IMR-90 (cell line): ENCODE results near the gene NRDC. TPM values are rescaled to one million over a fixed set of nuclear protein-coding genes. Genes with fewer than 3 reads are reported as not detected.

Experiments used
- ATAC-seq: fragments of 200-7000 bp; cut with Tn5 transposase; 2 replicates; pipeline ENCODE4 v1.9.1; 2020; ENCODE audit warnings: low read depth, mild to moderate bottlenecking, moderate library complexity
- BruUV-seq: library from RNA; stranded (reverse); fragments of 400-500 nt; replicated peaks from 2 replicates; lab custom pipeline; 2021; lab: Mats Ljungman, UMichigan
- CTCF ChIA-PET: fragments of 300-600 bp; formaldehyde crosslinking; extraction: SDS; loops from one replicate; lab custom pipeline; 2021; ENCODE audit warnings: antibody characterized with exemption; lab: Yijun Ruan, JAX
- POLR2A ChIA-PET: fragments of 300-600 bp; sonication (Branson Sonifier 250); formaldehyde crosslinking; loops from one replicate; lab custom pipeline; 2022; ENCODE audit warnings: antibody characterized with exemption; ENCODE audit not compliant: unreplicated experiment; lab: Charles Lee
- DNase-seq: peaks from one replicate; pipeline ENCODE4 v3.0.0; 2013
- H2AFZ ChIP-seq: replicated peaks from 2 replicates; pipeline ENCODE3; 2013; ENCODE audit warnings: low read length, mild to moderate bottlenecking; ENCODE audit not compliant: poor library complexity
- H2AK5ac ChIP-seq: 2 replicates; pipeline ENCODE4 v1.6.1; 2013; ENCODE audit warnings: low read depth, low read length, inconsistent platforms
- H2AK9ac ChIP-seq: replicated peaks from 2 replicates; pipeline ENCODE3; 2013; ENCODE audit warnings: mild to moderate bottlenecking, low read depth, low read length, moderate library complexity; ENCODE audit not compliant: poor library complexity
- H2BK120ac ChIP-seq: 2 replicates; pipeline ENCODE4 v1.6.1; 2013; ENCODE audit warnings: low read depth, low read length, inconsistent platforms
- H2BK15ac ChIP-seq: 3 replicates; pipeline ENCODE4 v1.6.1; 2013; ENCODE audit warnings: low read depth, low read length, inconsistent platforms
- H2BK20ac ChIP-seq: 2 replicates; pipeline ENCODE4 v1.6.1; 2013; ENCODE audit warnings: low read depth, mild to moderate bottlenecking, inconsistent platforms, low read length, moderate library complexity
- H2BK5ac ChIP-seq: 2 replicates; pipeline ENCODE4 v1.6.1; 2013; ENCODE audit warnings: mild to moderate bottlenecking, low read depth, low read length, inconsistent platforms; ENCODE audit not compliant: poor library complexity, severe bottlenecking
- H3K14ac ChIP-seq: replicated peaks from 2 replicates; pipeline ENCODE4 v1.6.1; 2013; ENCODE audit warnings: low read depth, low read length, inconsistent platforms
- H3K18ac ChIP-seq: 2 replicates; pipeline ENCODE4 v1.6.1; 2013; ENCODE audit warnings: low read depth, low read length, control low read depth
- H3K23ac ChIP-seq: 2 replicates; pipeline ENCODE4 v1.6.1; 2013; ENCODE audit warnings: low read depth, low read length, inconsistent platforms
- H3K27ac ChIP-seq: 2 replicates; pipeline ENCODE4 v1.5.1; 2013; ENCODE audit warnings: mild to moderate bottlenecking, control low read depth, low read length; ENCODE audit not compliant: insufficient read depth
- H3K27me3 ChIP-seq: 2 replicates; pipeline ENCODE4 v1.6.1; 2013; ENCODE audit warnings: low read length; ENCODE audit not compliant: control insufficient read depth, insufficient read depth
- H3K36me3 ChIP-seq: 2 replicates; pipeline ENCODE4 v1.6.1; 2013; ENCODE audit warnings: low read length, mixed read lengths; ENCODE audit not compliant: control insufficient read depth, insufficient read depth
- H3K4ac ChIP-seq: 2 replicates; pipeline ENCODE4 v1.6.1; 2013; ENCODE audit warnings: low read depth, low read length, inconsistent platforms
- H3K4me1 ChIP-seq: 2 replicates; pipeline ENCODE4 v1.6.1; 2013; ENCODE audit warnings: low read length, mixed read lengths; ENCODE audit not compliant: control insufficient read depth, insufficient read depth
- H3K4me2 ChIP-seq: 2 replicates; pipeline ENCODE4 v1.6.1; 2013; ENCODE audit warnings: low read depth, mild to moderate bottlenecking, control low read depth, low read length, moderate library complexity
- H3K4me3 ChIP-seq: 2 replicates; pipeline ENCODE4 v1.5.1; 2013; ENCODE audit warnings: low read depth, mild to moderate bottlenecking, control low read depth, low read length, moderate library complexity; ENCODE audit not compliant: insufficient read depth
- H3K56ac ChIP-seq: 2 replicates; pipeline ENCODE4 v1.6.1; 2013; ENCODE audit warnings: low read length, inconsistent platforms; ENCODE audit not compliant: insufficient read depth; ENCODE audit errors: extremely low read depth
- H3K79me1 ChIP-seq, 2 experiments: 2 replicates each; pipeline ENCODE4 v1.6.1; 2013; ENCODE audit warnings: low read length in 2 of 2, inconsistent platforms in 1 of 2, low read depth in 1 of 2
- H3K9ac ChIP-seq: 2 replicates; pipeline ENCODE4 v1.6.1; 2013; ENCODE audit warnings: low read depth, low read length, control low read depth
- H3K9me1 ChIP-seq: 2 replicates; pipeline ENCODE4 v1.6.1; 2013; ENCODE audit warnings: low read length, inconsistent platforms; ENCODE audit not compliant: insufficient read depth
- H3K9me3 ChIP-seq: 2 replicates; pipeline ENCODE4 v1.6.1; 2013; ENCODE audit warnings: low read length; ENCODE audit not compliant: control insufficient read depth, insufficient read depth
- H4K20me1 ChIP-seq: 2 replicates; pipeline ENCODE4 v1.6.1; 2013; ENCODE audit warnings: low read length, inconsistent platforms; ENCODE audit not compliant: insufficient read depth
- H4K5ac ChIP-seq: 2 replicates; pipeline ENCODE4 v1.6.1; 2013; ENCODE audit warnings: mild to moderate bottlenecking, low read depth, low read length, control low read depth
- H4K8ac ChIP-seq, 2 experiments: 2 replicates each; pipeline ENCODE4 v1.6.1; 2013; ENCODE audit warnings: low read depth in 2 of 2, low read length in 2 of 2, control low read depth in 1 of 2, inconsistent platforms in 1 of 2
- H4K91ac ChIP-seq: 2 replicates; pipeline ENCODE4 v1.6.1; 2013; ENCODE audit warnings: low read depth, low read length, inconsistent platforms; ENCODE audit not compliant: insufficient read depth
- BHLHE40 ChIP-seq: fragments of 150-350 bp; IDR thresholded peaks from 2 replicates; pipeline ENCODE4 v1.6.1; 2016; ENCODE audit warnings: mild to moderate bottlenecking, low read depth, low read length
- CEBPB ChIP-seq: IDR thresholded peaks from 2 replicates; pipeline ENCODE4 v1.6.1; 2012; ENCODE audit warnings: low read depth, low read length, improper control_type of control experiment
- CHD1 ChIP-seq: IDR thresholded peaks from 2 replicates; pipeline ENCODE4 v1.6.1; 2012; ENCODE audit warnings: low read depth, low read length, improper control_type of control experiment
- FOS ChIP-seq: fragments of 150-350 bp; IDR thresholded peaks from 2 replicates; pipeline ENCODE4 v1.6.1; 2016; ENCODE audit warnings: low read depth, low read length
- MAFK ChIP-seq: IDR thresholded peaks from 2 replicates; pipeline ENCODE4 v1.6.1; 2012; ENCODE audit warnings: low read depth, low read length, improper control_type of control experiment
- MXI1 ChIP-seq: IDR thresholded peaks from 2 replicates; pipeline ENCODE4 v1.6.1; 2012; ENCODE audit warnings: low read depth, mild to moderate bottlenecking, low read length, moderate library complexity, borderline replicate concordance
- RAD21 ChIP-seq: IDR thresholded peaks from 2 replicates; pipeline ENCODE4 v1.6.1; 2012; ENCODE audit warnings: low read length, improper control_type of control experiment
- dilution Hi-C: fragments of 300-500 bp; cut with HindIII; formaldehyde crosslinking; loops from one replicate; pipeline ENCODE4 v1.14.3; 2018; ENCODE audit warnings: low sequenced_read_pairs; ENCODE audit not compliant: unreplicated experiment
- in situ Hi-C: fragments of 300-500 bp; cut with MboI; formaldehyde crosslinking; loops from 3 replicates; pipeline ENCODE4 v1.14.3; 2019; ENCODE audit warnings: low sequenced_read_pairs, inconsistent platforms, mixed read lengths
- intact Hi-C: fragments of 100-400 bp; cut with micrococcal nuclease; formaldehyde crosslinking; loops from 2 replicates; pipeline ENCODE4 v1.10.0; 2022
- polyA plus RNA-seq, 3 experiments: library from polyadenylated mRNA; depleted of rRNA; stranded (reverse); fragments of >200 nt; gene quantifications; 2 replicates each; pipeline ENCODE4 v1.2.3, GENCODE V29; 2012; ENCODE audit warnings: low replicate concordance in 1 of 3
- total RNA-seq: library from RNA; depleted of rRNA; stranded (reverse); fragments of >200 nt; gene quantifications from 2 replicates; pipeline ENCODE4 v1.2.3, GENCODE V29; 2012

Gene NRDC
- total and polyA plus RNA-seq, 2 of the 4 experiments (the other 2 are of a cell fraction) = 75.8 to 84.7 TPM

DNA sequence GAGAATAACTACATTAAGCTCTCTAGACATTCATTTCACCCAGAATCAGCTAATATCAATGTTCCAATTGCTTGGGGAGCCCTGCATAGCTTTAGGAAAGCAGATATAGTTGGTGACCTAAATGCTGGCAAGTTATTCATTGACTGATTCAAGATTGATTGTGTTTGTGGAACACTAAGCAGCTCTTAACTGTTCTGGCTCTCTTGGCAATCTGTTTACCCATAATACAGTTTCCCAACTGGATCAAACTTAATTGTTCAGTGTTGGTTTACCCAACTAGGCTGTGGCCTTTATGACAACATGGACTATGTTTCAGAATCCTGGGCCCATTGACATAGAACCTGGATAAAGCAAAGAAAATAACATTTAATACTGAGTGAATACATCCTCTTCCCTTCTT lies 83.7 kb downstream of the NRDC start:
- Histone ChIP-seq H2BK5ac (no peak overlapping the region), H2AK9ac (no peak overlapping the region), H3K56ac (no peak overlapping the region), H2BK15ac (no peak overlapping the region), H4K91ac (no peak overlapping the region), H3K4me3 (no peak overlapping the region), H3K23ac (no peak overlapping the region), H4K5ac (no peak overlapping the region), H3K9ac (no peak overlapping the region), H3K79me1 (peaks cover 0 to 10% of the 10 kb centered on the region in 2 experiments), H2AFZ (no peak overlapping the region), H3K14ac (no peak overlapping the region), H2BK20ac (no peak overlapping the region), H2AK5ac (no peak overlapping the region), H3K4ac (no peak overlapping the region), H3K18ac (no peak overlapping the region), H3K36me3 (peaks cover 49% of the 10 kb centered on the region), H4K8ac (no peak overlapping the region), H3K4me2 (no peak overlapping the region), H4K20me1 (peaks cover 5% of the 10 kb centered on the region; the same call in 1 of the 2 replicates), H3K27me3 (no peaks in the 10 kb centered on the region), H3K4me1 (no peaks in the 10 kb centered on the region), H3K9me3 (no peaks in the 10 kb centered on the region), H3K27ac (no peak overlapping the region), H2BK120ac (no peak overlapping the region), H3K9me1 (peaks cover 5% of the 10 kb centered on the region)
- in situ Hi-C loops = no loop called here
- BruUV-seq = no TSS peak
- intact Hi-C loops = loop anchor here (5.0 kb wide), 1 partner anchor 207 kb away; no protein-coding TSS in a partner anchor
- POLR2A ChIA-PET = no interaction called here
- CTCF ChIA-PET = no interaction called here
- no peak for ATAC-seq
- dilution Hi-C loops = no loop called here
- TF ChIP-seq FOS (no peak), CEBPB (no peak), MAFK (no peak), MXI1 (no peak), RAD21 (no peak), CHD1 (no peak), BHLHE40 (no peak)
- no peak for DNase-seq
